ENCODE data around the gene GPR176.
"Not testable (repeated sequence)": the region's sequence is repeated elsewhere in the genome, so short reads cannot be mapped to it uniquely, and the experiment has no call there.

GPR176 gene

GRCh38 chr15:39854161-39854560 is 65.9 kb downstream of the GPR176 start:
- DNase-seq = no peak

GRCh38 chr15:39852250-39852649 is 67.8 kb downstream of the GPR176 start:
- DNase-seq = no peak

GRCh38 chr15:39851500-39852092 is 68.5 kb downstream of the GPR176 start:
- DNase-seq = no peak

DNA sequence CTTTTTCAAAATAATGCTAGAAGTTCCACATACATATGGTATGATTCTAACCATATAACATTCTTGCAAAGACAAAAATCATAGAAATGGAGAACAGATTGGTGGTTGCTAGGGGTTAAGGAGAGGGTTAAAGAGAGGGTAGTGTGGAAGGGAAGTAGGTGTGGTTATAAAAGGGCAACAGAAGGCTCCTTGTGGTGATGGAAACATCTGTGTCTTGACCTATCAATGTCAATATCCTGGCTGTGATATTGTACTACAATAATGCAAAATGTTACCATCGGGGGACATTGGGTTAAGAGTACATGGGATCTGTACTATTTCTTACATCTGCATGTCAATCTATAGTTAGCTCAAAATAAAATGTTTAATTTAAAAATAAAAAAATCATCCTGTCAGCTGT is 69.6 kb downstream of the GPR176 start:
- DNase-seq = no peak

DNA sequence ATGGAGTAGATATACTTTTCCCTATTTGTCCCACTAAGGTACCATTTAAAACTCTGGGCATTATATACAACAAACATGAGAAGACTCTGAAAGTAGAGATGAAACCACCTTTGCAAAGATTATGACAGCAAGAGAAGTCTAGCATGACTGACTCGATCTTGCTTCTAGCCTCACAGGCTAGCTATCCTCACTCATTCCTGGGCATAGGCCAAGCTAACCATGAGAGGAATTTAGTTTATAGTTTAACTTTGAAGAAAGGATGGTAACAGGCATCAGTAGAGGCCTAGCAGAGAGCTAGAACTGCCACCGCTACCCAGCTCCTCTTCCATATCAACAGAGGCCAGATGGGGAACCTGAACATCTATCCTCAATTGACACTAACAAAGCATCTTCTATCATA is 74.0 kb downstream of the GPR176 start:
- DNase-seq = no peak

DNA sequence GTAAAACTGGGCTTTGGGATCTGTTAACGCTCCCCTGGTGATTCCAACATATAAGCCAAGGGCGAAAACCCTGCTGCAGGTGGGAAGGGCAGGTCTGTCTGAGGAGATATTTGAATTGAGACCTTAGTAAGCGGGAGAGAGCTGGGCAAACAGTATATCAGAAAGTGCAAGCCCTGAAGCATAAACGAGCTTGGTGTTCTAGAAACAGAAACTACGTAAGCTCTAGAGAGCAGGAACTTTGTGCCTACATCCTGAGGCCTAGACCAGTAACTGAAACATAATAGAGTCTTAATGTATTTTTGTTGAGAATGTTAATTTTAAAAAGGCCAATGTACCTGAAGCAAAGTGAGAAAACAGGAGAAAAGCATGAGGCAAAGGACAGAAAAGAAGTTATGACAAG is 74.5 kb downstream of the GPR176 start:
- no peak for DNase-seq

DNA sequence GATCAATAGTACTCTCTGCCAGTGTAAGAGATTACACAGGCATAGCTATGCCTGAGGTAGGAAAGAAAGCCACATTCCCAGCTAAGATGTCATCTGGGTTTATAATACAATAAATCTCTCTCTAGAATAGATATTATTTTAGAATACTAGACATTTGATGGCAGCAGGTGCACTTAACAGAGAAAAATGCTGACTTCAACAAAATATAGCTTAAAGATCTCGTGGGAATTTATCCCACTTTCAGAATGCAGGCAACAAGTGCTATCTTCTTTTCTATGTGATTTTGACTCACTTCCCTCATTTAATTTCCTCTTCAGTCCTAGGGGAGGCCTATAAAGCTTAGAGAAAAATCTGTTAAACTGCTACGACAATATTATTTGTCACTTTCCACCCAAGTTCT is 76.5 kb downstream of the GPR176 start:
- DNase-seq = no peak

GRCh38 chr15:39837454-39837853 is 82.6 kb downstream of the GPR176 start:
- no peak for DNase-seq

DNA sequence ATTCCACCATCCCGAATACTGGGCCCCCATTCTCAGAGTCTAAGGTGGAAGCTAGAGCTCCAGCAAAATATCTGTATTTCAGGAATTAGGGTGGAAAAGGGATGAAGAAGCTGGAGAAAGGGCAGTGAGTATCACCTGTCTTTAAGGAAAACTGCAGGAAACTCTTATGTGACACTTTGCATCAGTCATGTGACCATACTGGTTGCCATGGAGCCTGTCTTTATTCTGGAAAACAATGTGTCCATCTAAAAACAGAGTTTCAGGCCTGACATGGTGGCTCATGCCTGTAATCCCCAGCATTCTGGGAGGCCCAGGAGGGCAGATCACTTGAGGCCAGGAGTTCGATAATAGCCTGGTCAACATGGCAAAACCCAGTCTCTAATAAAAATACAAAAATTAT is 84.5 kb downstream of the GPR176 start:
- DNase-seq = no peak

GRCh38 chr15:39834256-39834655 is 85.8 kb downstream of the GPR176 start:
- DNase-seq = no peak

- DNase-seq = no peak
Measured at GRCh38 chr15:39833515-39833981, 86.5 kb downstream of the GPR176 start.

- DNase-seq = no peak
Measured at GRCh38 chr15:39830166-39830565, 89.9 kb downstream of the GPR176 start.

DNA sequence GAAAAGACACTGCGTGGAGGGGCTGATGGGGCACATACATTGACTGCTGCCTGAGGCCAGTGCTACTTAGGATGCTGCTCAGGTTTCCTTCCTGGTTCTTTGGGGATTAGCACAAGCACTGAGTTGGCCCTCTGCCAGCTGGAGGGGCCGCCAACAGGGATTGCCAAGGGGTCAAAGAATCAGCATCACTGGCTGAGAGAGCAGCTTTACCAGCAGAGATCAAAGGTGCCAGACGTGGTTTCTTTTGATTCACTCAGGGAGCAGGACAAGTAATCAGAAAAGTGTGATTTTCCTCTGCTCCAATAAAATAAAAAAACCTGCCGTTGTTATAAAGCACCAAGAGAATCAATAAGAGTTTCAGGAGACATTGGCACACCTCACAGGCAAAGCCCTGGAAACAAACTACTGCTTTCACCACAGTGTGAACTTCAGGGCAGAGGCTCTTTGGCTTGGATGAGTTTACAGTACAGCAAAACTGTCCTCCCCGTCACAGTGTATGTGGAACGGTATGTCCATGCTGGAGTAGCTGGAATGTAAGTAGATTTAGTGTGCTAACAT is 91.6 kb downstream of the GPR176 start:
- no peak for DNase-seq

DNA sequence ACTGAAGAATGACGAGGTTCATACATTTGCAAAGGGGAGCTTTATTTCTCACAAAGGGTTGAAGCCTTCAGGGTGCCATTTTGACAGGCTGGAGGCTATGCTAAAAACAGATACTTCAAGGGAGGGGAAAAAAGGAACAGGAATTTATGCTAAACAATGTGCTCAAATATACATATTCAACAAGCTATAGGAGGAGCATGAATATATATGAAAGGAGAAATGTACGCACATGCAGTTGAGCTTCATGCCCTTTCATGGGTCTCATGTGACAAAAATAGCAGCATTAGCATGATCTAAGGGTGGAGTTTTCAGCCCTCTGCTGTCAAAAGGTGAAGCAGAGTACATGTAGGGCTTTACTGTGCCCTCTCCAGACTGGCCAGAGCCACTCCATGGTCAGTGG is 93.1 kb downstream of the GPR176 start:
- DNase-seq = no peak

- DNase-seq = no peak
Measured at GRCh38 chr15:39823634-39824033, 96.4 kb downstream of the GPR176 start.

- no peak for DNase-seq
Measured at GRCh38 chr15:39820050-39820602, 99.9 kb downstream of the GPR176 start.

DNA sequence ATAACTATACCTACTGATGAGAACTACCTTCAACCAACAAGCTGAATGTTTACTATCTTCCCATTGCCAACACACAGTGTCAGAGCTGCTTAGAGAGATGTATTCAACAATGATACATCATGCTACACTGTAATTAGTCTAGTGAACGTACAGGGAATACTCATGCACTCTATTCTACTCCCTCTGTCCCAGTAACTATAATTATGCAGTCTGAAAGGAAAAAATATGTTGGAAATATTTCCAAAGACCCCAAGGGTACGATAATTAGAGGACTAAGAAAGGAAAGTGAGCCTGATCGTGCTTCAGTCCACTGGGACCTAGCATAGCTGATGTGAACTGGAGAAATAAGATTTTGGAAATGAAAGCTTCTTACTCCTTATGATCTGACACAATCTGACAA is 100.5 kb downstream of the GPR176 start:
- DNase-seq = no peak

DNA sequence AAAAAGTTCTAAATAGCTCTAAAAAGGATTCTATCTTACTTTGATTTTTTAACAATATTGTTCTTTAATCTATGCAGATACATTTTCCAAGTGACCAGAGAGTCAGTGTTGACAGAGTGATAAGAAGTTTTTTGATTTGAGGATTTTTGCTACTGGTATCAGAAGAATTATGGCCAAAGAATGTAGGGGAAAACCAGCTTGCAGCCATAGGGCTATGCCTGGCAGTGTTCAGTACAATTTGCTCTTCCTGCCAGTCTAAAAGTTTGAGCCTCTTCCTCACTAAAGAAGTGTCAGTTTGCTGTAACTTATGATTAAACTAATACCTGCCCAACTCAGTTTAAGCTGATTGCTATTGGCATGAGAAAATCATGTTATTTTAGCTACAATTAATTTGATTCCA is 102.2 kb downstream of the GPR176 start:
- DNase-seq = no peak

DNA sequence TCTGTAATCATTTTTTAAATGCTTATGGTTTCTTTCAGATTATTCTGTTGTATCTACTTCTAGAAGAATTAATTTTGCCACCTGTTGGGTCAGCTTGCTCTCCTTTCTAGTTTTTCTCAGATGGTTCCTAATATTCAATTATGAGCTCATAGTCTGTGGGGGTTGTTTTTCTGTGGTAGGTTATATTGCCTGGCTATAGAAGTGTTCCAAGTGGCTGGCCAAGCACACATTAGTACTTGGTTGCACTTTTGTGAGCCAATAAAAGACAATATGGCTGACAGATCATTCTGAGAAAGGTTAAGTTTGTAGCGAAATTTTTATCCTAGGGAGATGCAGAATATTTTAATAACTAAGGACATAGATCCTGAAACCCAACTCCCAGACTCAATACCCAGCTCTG is 105.6 kb downstream of the GPR176 start:
- DNase-seq = no peak

DNA sequence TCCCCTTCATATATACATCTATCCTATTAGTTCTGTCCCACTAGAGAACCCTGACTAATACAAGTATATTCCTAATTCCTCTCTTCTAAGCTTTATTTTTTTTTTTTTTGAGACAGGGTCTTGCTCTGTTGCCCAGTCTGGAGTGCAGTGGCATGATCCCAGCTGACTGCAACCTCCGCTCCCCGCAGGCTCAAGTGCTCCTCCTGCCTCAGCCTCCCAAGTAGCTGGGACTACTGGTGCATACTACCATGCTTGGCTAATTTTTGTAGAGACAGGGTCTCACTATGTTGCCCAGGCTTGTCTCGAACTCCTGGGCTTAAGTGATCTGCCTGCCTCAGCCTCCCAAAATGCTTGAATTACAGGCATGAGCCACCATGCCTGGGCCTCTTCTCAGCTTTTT is 107.4 kb downstream of the GPR176 start:
- DNase-seq = not testable (repeated sequence)

- no peak for DNase-seq
Measured at GRCh38 chr15:39808909-39809308, 111.2 kb downstream of the GPR176 start.

GRCh38 chr15:39807791-39808190 is 112.3 kb downstream of the GPR176 start:
- DNase-seq = no peak

DNA sequence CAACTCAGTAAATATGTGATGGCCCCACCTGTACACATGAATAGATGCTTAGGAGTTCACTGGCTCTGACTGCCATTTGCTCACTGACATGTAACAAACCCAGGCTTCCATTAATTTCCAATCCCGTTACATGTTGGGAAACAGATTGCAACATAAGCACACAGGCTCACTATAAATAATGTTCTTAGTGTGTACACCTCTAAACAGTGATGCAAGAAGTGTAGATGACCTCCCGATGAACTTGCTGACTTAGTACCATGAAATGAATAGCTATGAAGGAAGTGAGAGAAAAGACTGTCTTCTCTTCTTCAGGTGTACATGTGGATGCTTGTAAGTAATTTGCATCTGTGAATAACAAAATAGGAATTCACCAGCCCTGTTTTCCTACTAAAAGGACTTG is 116.0 kb downstream of the GPR176 start:
- no peak for DNase-seq

GRCh38 chr15:39803016-39803415 is 117.0 kb downstream of the GPR176 start:
- DNase-seq = no peak
